MM.1S (cell line): Measurements from ENCODE around the gene HERPUD2.

ENCODE experiments used
- CTCF ChIP-seq: fragments of 300-600 bp; sonication (generic); IDR thresholded peaks from 2 replicates; pipeline ENCODE4 v1.5.1; 2016; ENCODE audit warnings: antibody characterized with exemption, low read length, mixed read lengths
- EZH2 ChIP-seq: fragments of 300-600 bp; sonication (generic); optimal IDR thresholded peaks from 2 replicates; pipeline ENCODE3; 2017; ENCODE audit warnings: low read depth, mild to moderate bottlenecking, antibody characterized with exemption, low read length, mixed read lengths
- EZH2phosphoT487 ChIP-seq: fragments of 300-600 bp; sonication (generic); IDR thresholded peaks from 2 replicates; pipeline ENCODE4 v1.6.1; 2018; ENCODE audit warnings: antibody characterized with exemption, low read length

- TF ChIP-seq EZH2 (no peak), CTCF (no peak), EZH2phosphoT487 (no peak)
These were observed 71.6 kb downstream of the HERPUD2 start for GRCh38 chr7:35623381-35623780.
